HepG2 (cell line): ENCODE results near the gene MPST. TPM values are rescaled to one million over a fixed set of nuclear protein-coding genes. Genes with fewer than 3 reads are reported as not detected.

Experiments
- ATAC-seq: fragments of 200-7000 bp; cut with Tn5 transposase; 3 replicates; pipeline ENCODE4 v1.9.1; 2020; ENCODE audit warnings: mild to moderate bottlenecking, moderate library complexity
- BruUV-seq: library from RNA; stranded (reverse); fragments of 400-500 nt; replicated peaks from 2 replicates; lab custom pipeline; 2021; lab: Mats Ljungman, UMichigan
- CTCF ChIA-PET: fragments of 300-600 bp; formaldehyde crosslinking; extraction: SDS; loops from one replicate; lab custom pipeline; 2021; ENCODE audit warnings: low total read pairs, inconsistent platforms, low intra/inter-chr PET ratio; lab: Yijun Ruan, JAX
- POLR2A ChIA-PET: fragments of 350-600 bp; sonication (Branson Sonifier 250); formaldehyde crosslinking; loops from one replicate; lab custom pipeline; 2020; ENCODE audit warnings: antibody characterized with exemption, inconsistent platforms; lab: Yijun Ruan, JAX
- DNase-seq: peaks from one replicate; pipeline ENCODE4 v3.0.0-alpha.2; 2015; ENCODE audit warnings: low spot score
- FAIRE-seq: peaks from 3 replicates; lab custom pipeline; 2011; peaks lifted over from hg19 to GRCh38; lab: Jason Lieb, UNC
- H2AFZ ChIP-seq: one replicate; pipeline ENCODE4 v1.6.1; 2011; ENCODE audit warnings: low read length, inconsistent platforms
- H3K27ac ChIP-seq: fragments of 300-600 bp; 3 replicates; pipeline ENCODE4 v1.8.0; 2011; ENCODE audit warnings: mixed run types, mild to moderate bottlenecking, mixed read lengths, low read length, inconsistent platforms; ENCODE audit not compliant: insufficient read depth; ENCODE audit errors: extremely low read length
- H3K27me3 ChIP-seq, 2 experiments: fragments of 200-600 bp in 1 of 2; 2 replicates in 1 of 2; 3 replicates in 1 of 2; pipeline versions ENCODE4 v1.6.0 to v1.8.0; 2011; ENCODE audit warnings: low read length in 2 of 2, mild to moderate bottlenecking in 2 of 2, moderate library complexity in 2 of 2, inconsistent platforms in 1 of 2; ENCODE audit not compliant: insufficient read depth in 2 of 2, control insufficient read depth in 1 of 2
- H3K36me3 ChIP-seq, 2 experiments: fragments of 200-600 bp in 1 of 2; replicated peaks in 1 of 2; 2 replicates in 1 of 2; 3 replicates in 1 of 2; pipeline versions ENCODE4 v1.5.1 to v1.8.0; 2011; ENCODE audit warnings: low read length in 2 of 2, inconsistent platforms in 1 of 2; ENCODE audit not compliant: insufficient read depth in 2 of 2, control insufficient read depth in 1 of 2
- H3K4me1 ChIP-seq: 2 replicates; pipeline ENCODE4 v1.5.1; 2012; ENCODE audit warnings: low read length, inconsistent platforms; ENCODE audit not compliant: insufficient read depth
- H3K4me2 ChIP-seq: 2 replicates; pipeline ENCODE4 v1.6.0; 2011; ENCODE audit warnings: low read depth, low read length, inconsistent platforms
- H3K4me3 ChIP-seq, 3 experiments: fragments of 200-600 bp in 1 of 3; sonication (generic), shearing (Covaris generic) in 1 of 3; replicated peaks in 1 of 3; 2 replicates each; pipeline ENCODE4 v1.5.1; 2011 to 2016; ENCODE audit warnings: low read length in 3 of 3, inconsistent platforms in 2 of 3, low read depth in 2 of 3, mild to moderate bottlenecking in 2 of 3, control low read depth in 1 of 3, mixed read lengths in 1 of 3; ENCODE audit not compliant: insufficient read depth in 1 of 3
- H3K79me2 ChIP-seq: one replicate; pipeline ENCODE4 v1.6.1; 2011; ENCODE audit warnings: low read length, inconsistent platforms; ENCODE audit not compliant: insufficient read depth
- H3K9ac ChIP-seq: 2 replicates; pipeline ENCODE4 v1.6.0; 2011; ENCODE audit warnings: mild to moderate bottlenecking, low read depth, low read length, inconsistent platforms; ENCODE audit not compliant: insufficient read depth
- H3K9me3 ChIP-seq: 2 replicates; pipeline ENCODE4 v1.5.1; 2012; ENCODE audit warnings: mild to moderate bottlenecking, low read length
- H4K20me1 ChIP-seq: 2 replicates; pipeline ENCODE4 v1.6.0; 2011; ENCODE audit warnings: inconsistent platforms, mild to moderate bottlenecking, low read length, moderate library complexity; ENCODE audit not compliant: insufficient read depth
- E2F2 ChIP-seq: sonication (generic); formaldehyde crosslinking; IDR thresholded peaks from 2 replicates; pipeline ENCODE4 v1.4.0; 2020; ENCODE audit warnings: missing genetic modification reagents, borderline replicate concordance
- EED ChIP-seq: sonication (generic); formaldehyde crosslinking; IDR thresholded peaks from 2 replicates; pipeline ENCODE4 v1.5.0; 2020; ENCODE audit warnings: mild to moderate bottlenecking, missing genetic modification reagents
- EP300 ChIP-seq, 3 experiments: sonication (generic) in 1 of 3; formaldehyde crosslinking in 1 of 3; IDR thresholded peaks; 2 replicates each; pipeline versions ENCODE4 v1.5.1 to v1.6.1; 2011 to 2020; ENCODE audit warnings: low read depth in 2 of 3, low read length in 2 of 3, borderline replicate concordance in 1 of 3, improper control_type of control experiment in 1 of 3, mild to moderate bottlenecking in 1 of 3, missing genetic modification reagents in 1 of 3, moderate library complexity in 1 of 3
- HMG20B ChIP-seq: conservative IDR thresholded peaks from 2 replicates; pipeline ENCODE4 v1.6.1; 2016; ENCODE audit warnings: missing genetic modification reagents, missing compliant biosample characterization
- RBFOX2 ChIP-seq: fragments of 200-400 bp; formaldehyde crosslinking; IDR thresholded peaks from 2 replicates; pipeline ENCODE4 v1.6.1; 2017; ENCODE audit warnings: low read depth, mild to moderate bottlenecking, low read length
- TBX3 ChIP-seq: fragments of 450-650 bp; IDR thresholded peaks from 2 replicates; pipeline ENCODE4 v1.6.1; 2017; ENCODE audit warnings: antibody characterized with exemption, mild to moderate bottlenecking, inconsistent platforms, borderline replicate concordance
- THAP7 ChIP-seq: sonication (generic); formaldehyde crosslinking; IDR thresholded peaks from 2 replicates; pipeline ENCODE4 v1.8.1; 2023; ENCODE audit warnings: mild to moderate bottlenecking, missing genetic modification reagents
- ZC3H4 ChIP-seq: sonication (generic); formaldehyde crosslinking; IDR thresholded peaks from 2 replicates; pipeline ENCODE4 v1.4.0; 2020; ENCODE audit warnings: missing genetic modification reagents, borderline replicate concordance
- ZNF24 ChIP-seq: fragments of 450-650 bp; IDR thresholded peaks from 2 replicates; pipeline ENCODE4 v1.6.1; 2017; ENCODE audit warnings: antibody characterized with exemption, mild to moderate bottlenecking
- ZNF256 ChIP-seq: sonication (generic); formaldehyde crosslinking; conservative IDR thresholded peaks from 2 replicates; pipeline ENCODE4 v1.4.0; 2020; ENCODE audit warnings: missing genetic modification reagents
- ZNF549 ChIP-seq: sonication (generic); formaldehyde crosslinking; IDR thresholded peaks from 2 replicates; pipeline ENCODE4 v1.5.0; 2020; ENCODE audit warnings: missing genetic modification reagents
- ZNF761 ChIP-seq: sonication (generic); formaldehyde crosslinking; conservative IDR thresholded peaks from 2 replicates; pipeline ENCODE4 v1.4.0; 2020; ENCODE audit warnings: mild to moderate bottlenecking, missing genetic modification reagents
- WGBS: methylation state at CpG from one replicate; pipeline ENCODE4 v1.1.6; 2017; ENCODE audit warnings: low lambda C conversion rate; 5-methylcytosine and 5-hydroxymethylcytosine counted together
- in situ Hi-C: cut with HindIII; loops from 2 replicates; pipeline ENCODE4 v1.10.0; 2017; ENCODE audit warnings: low pct_unique_long_range_greater_than_20kb; ENCODE audit not compliant: extremely low pct_ligation_motif_present
- intact Hi-C: fragments of 100-400 bp; cut with micrococcal nuclease; formaldehyde crosslinking; loops from one replicate; pipeline ENCODE4 v1.10.0; 2022; ENCODE audit not compliant: unreplicated experiment
- polyA plus RNA-seq, 8 experiments: library from polyadenylated mRNA; depleted of rRNA in 3 of 8; stranded (reverse) in 7 of 8; unstranded in 1 of 8; fragments of >200 nt; fragmentation: Illumina TruSeq in 4 of 8; extraction: Trizol in 4 of 8; gene quantifications; 2 replicates each; pipeline versions ENCODE4 v1.2.1 to v1.2.3, GENCODE V29; 2011 to 2016; ENCODE audit warnings: low read depth in 4 of 8, missing spikeins in 1 of 8, mixed read lengths in 1 of 8; ENCODE audit not compliant: insufficient read depth in 1 of 8
- total RNA-seq, 5 experiments: library from RNA; depleted of rRNA; stranded (reverse); fragments of >200 nt; fragmentation: Illumina TruSeq; extraction: Trizol; gene quantifications; 2 replicates each; pipeline ENCODE4 v1.2.3, GENCODE V29; 2016; ENCODE audit warnings: low read depth in 1 of 5
- TF ChIP-seq, protein P1 (sequence below): sonication (generic); formaldehyde crosslinking; IDR thresholded peaks from 2 replicates; pipeline ENCODE4 v1.4.0; 2020; ENCODE audit warnings: missing genetic modification reagents; ENCODE audit errors: not compliant biosample characterization

The MPST gene
- total and polyA plus RNA-seq, 2 of the 13 experiments (the other 11 are each of a cell fraction or from before 2014, with no cell fraction given) = 133 to 141 TPM

DNA sequence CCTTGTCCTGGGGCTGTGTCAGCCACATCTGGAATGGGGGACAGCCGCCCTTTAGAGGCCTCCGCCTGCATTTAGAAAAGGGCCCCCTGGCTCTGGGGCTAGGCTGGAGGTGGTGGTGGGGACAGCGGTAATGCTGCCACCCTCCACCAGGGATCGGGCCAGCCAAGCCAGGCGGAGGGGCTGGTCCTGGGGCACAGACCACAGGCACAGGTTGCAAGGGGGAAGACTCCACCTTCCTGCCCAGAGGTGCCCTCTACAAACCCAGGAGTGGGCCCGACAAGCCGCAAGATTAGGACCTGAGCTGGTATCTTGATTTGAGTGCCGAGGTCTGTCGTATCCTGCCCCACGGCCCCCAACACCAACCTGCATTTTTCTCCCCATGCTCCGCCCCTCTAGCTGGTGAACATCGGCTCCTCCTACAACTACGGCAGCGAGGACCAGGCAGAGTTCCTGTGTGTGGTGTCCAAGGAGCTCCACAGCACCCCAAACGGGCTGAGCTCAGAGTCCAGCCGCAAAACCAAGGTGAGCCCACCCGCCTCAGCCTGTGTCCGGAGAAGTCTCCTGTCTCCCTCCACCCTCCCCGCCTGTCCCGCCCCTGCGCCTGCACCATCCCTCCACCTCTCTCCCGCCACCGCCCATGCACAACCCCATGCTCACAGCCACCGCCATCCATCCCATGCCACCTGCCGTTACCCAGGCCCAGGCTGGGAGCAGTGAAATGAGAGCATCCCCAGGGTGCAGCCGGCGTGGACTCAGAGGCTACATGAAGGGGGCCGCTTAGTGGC, 39.6 kb downstream of the MPST start (continued):
- TF ChIP-seq ZNF761 (CRISPR knock-in tag) (no peak), ZNF256 (CRISPR knock-in tag) (no peak), E2F2 (no peak), ZC3H4 (CRISPR knock-in tag) (no peak), TBX3 (no peak), ZNF24 (no peak), EED (CRISPR knock-in tag) (no peak)

DNA sequence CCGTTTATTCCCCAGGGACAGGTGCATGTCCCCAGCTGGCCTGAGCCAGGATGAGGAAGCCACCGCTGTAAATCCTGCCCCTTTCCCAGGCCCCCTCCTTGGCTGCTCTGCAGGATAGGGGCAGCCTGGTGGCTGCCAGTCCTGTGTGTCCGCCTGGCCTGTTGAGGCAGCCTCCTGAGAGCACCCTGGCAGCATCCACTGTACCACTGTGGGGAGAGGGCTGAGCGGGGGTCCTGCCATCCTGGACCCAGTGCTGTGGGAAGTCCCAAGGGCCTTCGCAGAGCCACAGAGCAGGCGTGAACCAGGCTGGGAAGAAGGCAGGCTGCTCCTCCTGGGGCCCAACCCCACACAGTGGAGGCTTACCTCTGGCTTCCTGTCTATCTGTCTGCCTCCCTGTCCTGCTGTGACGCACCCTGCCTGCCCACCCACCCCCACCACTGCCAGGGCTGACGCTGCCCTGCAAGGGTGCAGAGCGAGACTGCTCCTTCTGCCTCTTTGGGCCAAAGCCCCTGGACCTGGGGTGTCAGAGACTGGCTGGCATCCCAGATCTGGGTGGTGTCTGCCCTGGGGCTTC, 40.4 kb downstream of the MPST start:
- intact Hi-C loops = no loop called here
- ChIA-PET CTCF (no interaction called here), POLR2A (interaction anchor here (1.0 kb wide), 1 partner anchor 9 kb away, joined by 3 read pairs; no protein-coding TSS in a partner anchor)
- ATAC-seq (no peak), DNase-seq (no peak), FAIRE-seq (no peak)
- no peaks in the 10 kb centered on the region for H3K27me3 ChIP-seq
- H3K4me2 ChIP-seq = no peak overlapping the region
- WGBS = no CpG with 5 or more reads among the region's 9 CpGs
- no peak for TF ChIP-seq THAP7
- no peak for TF ChIP-seq HMG20B (CRISPR knock-in tag)
- TF ChIP-seq, protein P1, sequence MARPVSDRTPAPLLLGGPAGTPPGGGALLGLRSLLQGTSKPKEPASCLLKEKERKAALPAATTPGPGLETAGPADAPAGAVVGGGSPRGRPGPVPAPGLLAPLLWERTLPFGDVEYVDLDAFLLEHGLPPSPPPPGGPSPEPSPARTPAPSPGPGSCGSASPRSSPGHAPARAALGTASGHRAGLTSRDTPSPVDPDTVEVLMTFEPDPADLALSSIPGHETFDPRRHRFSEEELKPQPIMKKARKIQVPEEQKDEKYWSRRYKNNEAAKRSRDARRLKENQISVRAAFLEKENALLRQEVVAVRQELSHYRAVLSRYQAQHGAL = no peak
- no peak for TF ChIP-seq RBFOX2
- no peak for TF ChIP-seq EP300 (IDR thresholded peaks at IDR 0.05; ENCODE audit: low read depth in 2 of 2, low read length in 2 of 2)
- TF ChIP-seq EP300 (CRISPR knock-in tag; IDR thresholded peaks at IDR 0.05; ENCODE audit: borderline replicate concordance) = no peak
- TF ChIP-seq ZNF549 = no peak
- H2AFZ ChIP-seq = no peak overlapping the region
- H3K9ac ChIP-seq = no peak overlapping the region
- H3K27ac ChIP-seq = no peak overlapping the region
- H3K79me2 ChIP-seq = no peaks in the 10 kb centered on the region
- H4K20me1 ChIP-seq = no peaks in the 10 kb centered on the region
- no TSS peak for BruUV-seq
- no peaks in the 10 kb centered on the region; a peak in 1 of 5 replicates for H3K36me3 ChIP-seq
- in situ Hi-C loops = no loop called here
- peaks cover 37% of the 10 kb centered on the region for H3K4me1 ChIP-seq
- no peak overlapping the region for H3K4me3 ChIP-seq
- no peaks in the 10 kb centered on the region for H3K9me3 ChIP-seq
